NCI-H128 (cell line): Measurements from ENCODE around the gene PFKFB3.
"Not testable (repeated sequence)": the region's sequence is repeated elsewhere in the genome, so short reads cannot be mapped to it uniquely, and the experiment has no call there.

ENCODE experiments used
- DNase-seq: peaks from one replicate; lab custom pipeline; 2025; ENCODE audit not compliant: unreplicated experiment; lab: John Stamatoyannopoulos, UW

Gene PFKFB3

DNA sequence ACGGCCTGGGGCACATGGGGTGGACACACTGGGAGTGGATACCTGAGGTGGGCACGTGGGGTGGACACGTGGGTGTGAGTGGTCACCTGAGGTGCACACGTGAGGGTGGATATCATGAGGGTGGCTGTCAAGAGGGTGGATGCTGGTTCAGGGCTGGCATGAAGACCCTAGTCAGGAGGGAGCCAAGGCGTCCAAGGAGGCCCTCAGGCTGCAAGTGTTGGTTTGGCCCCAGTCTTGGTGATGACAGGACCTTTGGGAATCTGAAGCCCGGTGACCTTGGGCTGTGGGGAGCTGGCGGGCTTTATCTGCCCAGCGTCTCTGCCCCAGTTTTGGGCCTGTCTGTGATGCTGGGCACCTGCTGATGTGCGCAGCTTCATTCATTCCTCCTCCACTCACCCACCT is 24.9 kb upstream of the PFKFB3 start:
- no peak for DNase-seq

DNA sequence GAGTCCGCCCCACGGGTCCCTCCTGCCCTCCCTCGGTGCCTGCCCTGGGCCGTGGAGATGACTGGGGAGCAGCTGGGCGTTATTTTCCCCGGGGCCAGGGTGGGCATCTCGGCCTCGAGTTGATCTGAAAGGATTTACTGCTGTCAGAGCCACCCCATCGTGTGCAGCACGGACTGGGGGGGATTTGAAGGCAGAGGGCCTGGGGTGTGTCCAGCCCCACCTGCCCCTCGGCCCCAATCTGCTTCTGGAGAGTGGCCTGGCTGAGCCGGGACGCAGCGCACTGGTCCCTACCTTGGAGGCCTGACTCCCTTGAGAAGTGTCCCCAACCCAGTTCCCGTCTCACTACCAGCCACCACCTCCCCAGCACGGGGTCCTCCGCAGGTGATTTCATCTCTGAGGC is 24.2 kb upstream of the PFKFB3 start:
- DNase-seq, result no peak

DNA sequence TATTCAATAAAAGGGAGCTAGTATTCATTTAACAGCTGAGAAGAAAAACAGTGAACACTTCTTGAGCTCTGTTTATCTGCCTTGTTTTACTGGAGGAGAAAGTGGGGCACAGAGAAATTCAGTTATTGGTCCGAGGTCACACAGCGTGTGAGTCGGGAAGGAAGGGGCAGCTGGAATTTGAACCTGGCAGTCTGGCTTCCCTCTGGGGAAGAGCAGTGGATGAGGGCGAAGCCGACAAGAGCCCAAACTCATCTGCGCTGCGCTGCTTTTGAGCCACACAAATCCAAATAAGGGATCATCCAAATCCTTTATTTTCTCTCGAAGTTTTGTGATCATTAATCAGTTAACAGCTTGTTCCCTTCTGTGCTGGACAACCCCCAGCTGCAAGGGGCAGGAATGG is 23.7 kb upstream of the PFKFB3 start:
- no peak for DNase-seq

DNA sequence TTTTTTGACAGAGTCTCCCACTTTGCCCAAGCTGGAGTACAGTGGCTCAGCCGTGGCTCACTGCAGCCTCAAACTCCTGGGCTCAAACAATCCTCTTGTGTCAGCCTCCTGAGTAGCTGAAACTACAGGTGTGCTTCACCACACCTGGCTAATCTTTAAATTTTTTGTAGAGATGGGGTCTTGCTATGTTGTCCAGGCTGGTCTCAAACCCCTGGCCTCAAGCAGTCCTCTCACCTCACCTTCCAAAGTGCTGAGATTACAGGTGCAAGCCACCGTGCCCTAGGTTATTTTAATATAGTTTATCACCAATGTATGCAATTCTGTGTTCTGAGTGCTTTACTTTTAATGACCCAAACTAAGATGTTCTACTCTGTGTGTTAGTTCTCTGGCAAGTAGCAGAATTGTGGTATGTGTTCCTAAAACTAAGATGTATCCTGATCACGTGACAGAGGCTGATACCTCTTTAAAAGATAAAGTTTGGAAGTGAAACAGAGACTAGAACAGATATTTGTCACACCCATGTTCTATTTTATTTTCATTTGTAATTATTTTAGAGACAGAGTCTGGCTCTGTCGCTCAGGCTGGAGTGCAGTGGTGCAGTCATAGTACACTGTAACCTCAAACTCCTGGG is 22.1 kb upstream of the PFKFB3 start:
- no peak for DNase-seq

DNA sequence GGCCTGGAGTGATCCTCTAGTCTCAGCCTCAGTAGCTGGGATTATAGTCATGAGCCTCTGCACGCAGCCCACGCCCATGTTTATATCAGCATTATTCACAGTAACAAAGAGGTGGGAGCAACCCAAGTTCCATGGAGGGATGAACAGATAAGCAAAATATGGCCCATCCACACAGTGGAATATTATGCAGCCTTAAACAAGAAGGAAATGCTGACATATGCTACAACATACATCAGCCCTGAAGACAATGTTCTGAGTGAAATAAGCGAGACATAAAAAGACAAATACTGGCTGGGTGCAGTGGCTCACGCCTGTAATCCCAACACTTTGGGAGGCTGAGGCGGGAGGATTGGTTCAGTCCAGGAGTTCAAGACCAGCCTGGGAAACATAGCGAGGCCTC is 21.5 kb upstream of the PFKFB3 start:
- no peak for DNase-seq

DNA sequence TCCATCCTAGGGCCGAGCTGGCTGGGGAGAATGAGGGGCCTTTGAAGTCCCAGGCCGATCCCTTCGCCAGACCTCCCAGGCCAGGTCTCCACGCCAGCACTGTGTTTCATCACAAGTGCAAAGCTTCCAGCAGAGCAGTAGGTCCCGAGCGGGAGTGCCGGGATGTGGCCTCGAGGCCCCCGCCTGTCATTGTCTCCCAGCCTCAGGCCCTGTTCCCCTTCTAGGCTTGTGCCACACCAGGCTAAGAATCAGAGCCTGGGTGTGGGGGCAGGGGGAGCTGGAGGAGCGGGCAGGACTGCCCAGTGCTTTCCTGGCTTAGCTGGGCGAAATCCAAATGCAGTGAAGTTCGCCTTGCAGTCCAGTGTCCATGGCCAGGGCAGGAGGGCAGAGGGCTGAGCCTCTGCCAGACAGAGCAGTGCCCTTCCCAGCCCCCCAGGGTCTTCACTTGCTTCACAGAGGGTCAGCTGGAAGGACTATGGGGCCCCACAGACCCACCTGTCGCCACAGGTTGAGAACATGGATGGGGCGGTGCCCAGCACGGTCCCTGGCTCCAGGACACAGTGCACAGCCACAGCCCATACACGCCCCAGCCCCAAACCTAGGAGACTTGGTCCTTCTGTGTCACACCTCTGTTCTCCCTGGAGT is 20.2 kb upstream of the PFKFB3 start:
- no peak for DNase-seq

DNA sequence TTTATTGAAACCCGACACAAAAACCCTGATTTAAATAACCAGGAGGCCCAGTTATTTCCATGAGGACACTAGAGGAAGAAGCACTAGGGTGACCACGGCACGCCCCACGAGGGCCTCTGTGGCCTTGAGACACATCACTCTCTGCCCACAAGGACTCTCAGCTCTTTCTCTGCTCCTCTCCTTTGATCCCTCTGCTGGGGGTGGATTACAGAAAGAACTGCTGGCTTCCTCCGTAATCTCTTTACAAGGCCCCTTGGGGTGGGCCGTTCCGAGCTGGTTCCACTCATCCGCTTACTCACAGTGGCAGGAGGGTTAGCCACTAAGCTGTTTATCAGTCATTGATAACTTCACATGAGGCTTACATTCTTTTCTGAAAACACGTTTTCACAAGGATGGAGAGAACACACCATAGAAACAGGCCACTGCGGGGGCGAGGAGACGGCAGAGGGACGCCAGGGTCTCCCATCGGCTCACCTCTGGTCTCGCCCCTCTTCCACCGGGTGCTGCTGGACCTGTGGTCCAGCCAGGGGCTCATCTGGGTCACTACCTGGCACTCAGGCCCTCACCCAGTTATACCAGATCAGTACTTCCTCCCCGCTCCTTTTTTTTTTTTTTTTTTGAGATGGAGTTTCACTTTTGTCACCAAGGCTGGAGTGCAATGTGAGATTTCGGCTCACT is 17.6 kb upstream of the PFKFB3 start:
- DNase-seq, result no peak

DNA sequence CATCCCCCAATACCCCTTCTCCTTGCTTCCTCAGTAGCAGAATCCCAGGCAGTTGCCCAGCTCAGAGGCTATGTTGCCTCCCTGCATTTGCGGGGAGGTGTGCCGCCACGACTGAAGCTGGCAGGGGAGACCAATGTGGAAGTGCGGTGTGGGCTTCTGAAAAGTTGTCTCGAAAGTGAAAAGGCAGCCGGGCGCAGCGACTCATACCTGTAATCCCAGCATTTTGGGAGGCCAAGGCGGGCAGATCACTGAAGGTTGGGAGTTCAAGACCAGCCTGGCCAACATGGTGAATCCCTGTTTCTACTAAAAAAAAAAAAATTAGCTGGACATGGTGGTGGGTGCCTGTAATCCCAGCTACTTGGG is 15.9 kb upstream of the PFKFB3 start:
- DNase-seq, result no peak

DNA sequence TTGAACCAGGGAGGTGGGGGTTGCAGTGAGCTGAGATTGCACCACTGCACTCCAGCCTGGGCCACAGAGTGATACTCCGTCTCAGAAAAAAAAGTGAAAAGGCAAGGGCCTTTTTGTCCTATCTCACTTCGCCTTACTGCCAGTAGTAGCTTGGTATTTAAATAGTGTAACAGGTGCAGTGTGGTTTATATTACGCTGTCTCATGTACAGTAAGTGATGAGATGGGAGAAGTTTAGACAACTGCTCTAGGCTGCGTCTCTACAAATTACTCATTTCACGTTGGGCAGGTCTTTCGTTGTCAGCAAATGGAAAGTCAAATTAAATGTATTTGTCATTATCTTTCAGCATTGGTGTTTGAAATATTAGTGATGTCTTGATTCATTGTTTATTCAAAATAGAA is 15.5 kb upstream of the PFKFB3 start:
- DNase-seq, result no peak

DNA sequence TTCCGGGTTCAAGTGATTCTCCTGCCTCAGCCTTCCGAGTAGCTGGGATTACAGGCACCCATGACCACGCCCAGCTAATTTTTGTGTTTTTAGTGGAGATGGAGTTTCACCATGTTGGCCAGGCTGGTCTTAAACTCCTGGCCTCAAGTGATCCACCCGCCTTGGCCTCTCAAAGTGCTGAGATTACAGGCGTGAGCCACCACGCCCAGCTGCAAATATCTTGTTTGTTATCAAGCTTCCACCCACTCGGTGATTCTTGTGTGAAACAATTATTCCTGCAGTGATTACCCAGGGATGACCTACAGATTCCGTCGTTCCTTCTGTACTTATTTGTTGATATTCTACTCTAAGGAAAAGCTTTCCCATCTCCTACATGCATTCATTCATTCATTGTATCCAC is 12.7 kb upstream of the PFKFB3 start:
- not testable (repeated sequence) for DNase-seq

DNA sequence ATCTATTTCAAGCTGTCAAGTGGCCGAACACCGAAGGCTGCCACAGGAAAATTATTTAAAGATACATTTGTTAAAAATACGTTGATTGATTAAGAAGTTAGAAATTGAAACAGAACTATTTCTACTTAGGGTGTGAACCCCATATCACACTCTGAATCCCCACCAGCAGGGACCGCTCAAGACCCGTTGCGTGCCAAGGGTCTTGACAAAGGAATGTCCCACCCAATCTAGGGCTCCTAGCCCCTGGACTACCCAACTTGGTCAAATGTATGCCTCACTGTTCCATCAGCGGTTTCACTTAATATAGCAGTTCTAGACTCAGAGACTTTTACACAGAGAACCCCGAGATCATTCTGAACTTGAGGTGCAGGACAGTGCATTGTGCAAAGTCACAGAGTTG is 11.6 kb upstream of the PFKFB3 start:
- no peak for DNase-seq

DNA sequence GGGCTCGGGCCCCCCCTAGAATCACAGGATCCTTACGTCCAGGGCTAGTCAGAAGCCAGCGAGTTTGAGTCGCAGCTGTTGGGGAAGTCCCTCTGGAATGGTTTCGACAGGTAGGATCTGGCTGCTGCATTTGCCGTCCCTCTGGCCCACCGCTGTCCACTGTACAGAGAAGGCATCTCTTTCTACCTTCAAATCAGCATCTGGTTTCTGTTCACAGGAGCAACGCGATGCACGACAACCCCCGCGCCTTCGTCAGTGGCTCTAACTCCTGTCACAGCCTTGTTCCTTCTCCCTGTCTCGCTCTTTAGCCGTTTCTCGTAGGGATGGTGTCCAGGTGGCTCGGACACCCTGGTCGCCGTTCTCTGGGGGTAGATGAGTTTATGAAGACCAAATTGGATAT is 11.2 kb upstream of the PFKFB3 start:
- no peak for DNase-seq

DNA sequence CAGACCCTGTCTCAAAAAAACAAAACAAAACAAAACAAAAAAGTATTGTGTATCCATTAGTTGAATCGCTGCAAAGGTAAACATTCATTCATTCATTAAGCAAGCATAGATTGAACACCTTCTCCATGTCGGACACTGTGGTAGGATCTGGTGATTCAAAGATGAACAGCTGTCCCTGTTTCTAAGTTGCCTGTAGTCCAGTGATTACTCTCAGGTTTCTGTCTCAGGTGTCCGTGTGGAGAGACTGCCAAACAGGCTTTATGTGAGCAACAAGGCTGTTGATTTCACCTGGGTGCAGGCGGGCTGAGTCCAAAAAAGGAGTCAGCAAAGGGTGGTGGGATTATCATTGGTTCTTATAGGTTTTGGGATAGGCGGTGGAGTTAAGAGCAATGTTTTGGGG is 9.4 kb upstream of the PFKFB3 start:
- DNase-seq, result not testable (repeated sequence)

DNA sequence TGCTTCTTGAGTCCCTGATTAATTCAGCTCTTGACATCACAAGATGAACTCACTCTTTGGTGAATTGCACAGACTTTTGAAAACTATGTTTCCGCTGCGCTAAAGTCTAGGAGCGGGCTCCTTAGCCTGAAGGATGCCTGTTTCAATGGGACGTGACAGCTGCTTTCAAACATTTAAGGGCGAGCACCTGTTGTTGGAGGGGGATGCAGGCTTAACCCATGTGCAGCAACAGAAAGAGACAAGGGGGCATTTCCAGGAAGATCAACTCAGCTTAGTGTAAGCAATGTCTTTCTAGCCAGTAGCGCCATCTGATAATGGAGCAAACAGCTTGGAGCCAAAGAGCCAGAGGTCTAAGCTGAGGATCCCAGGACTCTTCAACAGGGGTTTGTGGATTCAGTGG is 8.4 kb upstream of the PFKFB3 start:
- DNase-seq, result no peak

DNA sequence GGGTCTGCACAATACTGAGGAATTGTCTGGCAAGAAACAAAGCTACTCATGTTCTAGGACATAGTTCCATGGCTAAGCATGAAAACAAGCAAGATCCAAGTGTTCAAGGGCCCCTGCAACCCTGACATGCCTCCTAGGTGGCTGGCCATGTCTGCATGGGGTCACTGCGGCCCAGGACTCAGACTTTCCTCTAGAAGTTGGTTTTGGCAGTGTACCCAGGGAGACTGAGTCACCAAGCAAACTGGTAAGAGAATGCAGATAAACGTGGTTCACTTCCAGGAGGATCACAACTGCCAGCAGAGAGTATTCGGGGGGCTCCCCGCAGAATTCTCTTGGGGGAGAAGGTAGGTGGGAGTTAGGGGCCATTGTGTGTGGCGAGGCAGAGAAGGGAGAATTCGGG is 7.4 kb upstream of the PFKFB3 start:
- no peak for DNase-seq

DNA sequence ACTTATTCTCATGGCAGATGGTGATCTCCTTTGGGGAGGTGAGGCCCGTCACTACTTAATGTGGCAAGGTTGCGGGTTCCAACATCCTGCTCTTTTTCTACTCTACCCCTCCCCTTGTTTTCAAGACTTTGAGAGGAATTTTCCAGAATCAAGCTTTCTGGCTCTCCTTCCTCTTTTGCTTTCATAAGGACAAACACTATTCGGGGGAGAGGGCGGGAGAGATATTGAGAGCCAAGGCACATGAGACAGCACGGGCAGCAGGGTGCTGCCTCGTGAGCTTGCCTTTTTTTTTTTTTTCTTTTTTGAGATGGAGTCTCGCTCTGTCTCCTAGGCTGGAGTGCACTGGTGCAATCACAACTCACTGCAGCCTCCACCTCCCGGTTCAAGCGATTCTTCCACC is 6.9 kb upstream of the PFKFB3 start:
- DNase-seq, result no peak

DNA sequence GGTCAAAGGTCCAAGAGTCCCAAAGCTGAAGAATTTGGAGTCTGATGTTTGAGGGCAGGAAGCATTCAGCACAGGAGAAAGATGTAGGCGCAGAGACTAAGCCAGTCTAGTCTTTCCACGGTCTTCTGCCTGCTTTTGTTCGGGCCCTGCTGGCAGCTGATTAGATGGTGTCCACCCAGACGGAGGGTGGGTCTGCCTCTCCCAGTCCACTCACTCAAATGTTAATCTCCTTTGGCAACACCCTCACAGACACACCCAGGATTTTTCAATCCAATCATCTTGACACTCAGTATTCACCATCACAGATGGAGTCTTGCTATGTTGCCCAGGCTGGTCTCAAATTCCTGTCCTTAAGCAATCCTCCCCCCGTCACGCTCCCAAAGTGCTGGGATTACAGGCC is 6.2 kb upstream of the PFKFB3 start:
- DNase-seq, result not testable (repeated sequence)

DNA sequence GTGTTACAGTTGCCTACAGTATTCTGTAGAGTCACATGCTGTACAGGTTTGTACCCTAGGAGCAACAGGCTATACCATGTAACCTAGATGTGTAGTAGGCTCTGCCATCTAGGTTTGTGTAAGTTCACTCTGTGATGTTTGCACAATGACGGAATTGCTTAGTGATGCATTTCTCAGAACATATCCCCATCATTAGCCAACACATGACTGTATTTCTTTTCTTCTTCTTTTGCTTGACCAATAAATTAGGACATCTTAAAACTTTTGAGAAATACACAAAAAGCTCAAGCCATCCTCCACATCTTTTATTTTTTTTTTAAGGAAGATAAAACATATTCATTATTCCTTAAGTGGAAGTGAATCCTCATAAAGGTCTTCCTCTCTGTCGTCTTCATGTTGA is 5.4 kb upstream of the PFKFB3 start:
- DNase-seq, result no peak

DNA sequence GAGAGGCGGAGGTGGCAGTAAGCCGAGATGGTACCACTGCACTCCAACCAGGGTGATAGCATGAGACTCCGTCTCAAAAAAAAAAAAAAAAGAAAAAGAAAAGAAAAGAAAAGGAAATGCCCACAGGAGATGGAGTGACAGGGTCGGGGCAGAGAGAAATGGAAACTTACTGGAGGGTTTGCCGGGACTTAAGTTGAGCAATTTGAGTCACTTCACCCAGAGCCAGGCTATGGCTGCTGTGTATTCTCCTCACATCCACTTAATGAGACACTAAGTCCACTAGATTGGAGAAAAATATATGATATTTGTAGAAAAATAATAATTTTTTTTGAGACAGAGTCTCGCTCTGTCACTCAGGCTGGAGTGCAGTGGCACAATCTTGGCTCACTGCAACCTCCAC is 4.6 kb upstream of the PFKFB3 start:
- DNase-seq, result no peak

DNA sequence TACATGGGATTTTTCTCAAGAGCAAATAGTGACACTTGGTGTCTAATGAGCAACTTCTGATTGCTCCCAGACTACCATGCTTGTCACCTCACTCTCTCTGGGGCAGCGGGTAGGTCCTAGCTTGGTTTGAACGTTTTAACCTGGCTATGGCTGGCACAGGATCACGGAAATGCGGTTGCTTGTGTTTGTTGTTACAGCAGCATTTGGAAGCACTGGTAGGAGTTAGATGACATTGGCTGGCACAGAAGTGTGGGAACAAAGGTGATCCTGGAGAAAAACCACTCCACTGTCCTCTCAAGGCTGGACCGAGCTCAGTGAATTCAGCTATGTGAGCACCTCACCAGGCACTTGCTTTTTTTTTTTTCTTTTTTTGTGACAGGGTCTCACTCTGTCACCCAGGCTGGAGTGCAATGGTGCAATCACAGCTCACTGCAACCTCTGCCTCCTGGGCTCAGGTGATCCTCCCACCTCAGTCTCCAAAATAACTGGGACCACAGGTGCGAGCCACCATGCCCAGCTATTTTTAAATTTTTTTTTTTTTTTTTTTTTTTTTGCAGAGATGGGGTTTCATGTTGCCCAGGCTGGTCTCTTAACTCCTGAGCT is 3.5 kb upstream of the PFKFB3 start:
- DNase-seq, result no peak

DNA sequence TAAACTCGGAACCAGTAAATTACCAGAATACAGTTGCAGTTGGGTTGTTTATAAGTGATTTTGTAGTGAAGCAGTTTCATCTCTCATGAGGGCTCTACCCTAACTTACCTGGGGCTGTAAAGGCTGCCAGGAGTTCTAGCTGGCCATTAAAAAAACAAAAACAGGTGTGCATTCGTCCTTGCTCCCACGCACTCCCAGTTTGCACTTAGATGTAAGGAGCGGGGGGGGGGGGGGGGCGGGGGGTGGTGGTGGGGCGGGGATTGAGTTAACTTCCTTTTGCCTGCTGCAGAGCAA is 2.3 kb upstream of the PFKFB3 start:
- DNase-seq, result no peak

DNA sequence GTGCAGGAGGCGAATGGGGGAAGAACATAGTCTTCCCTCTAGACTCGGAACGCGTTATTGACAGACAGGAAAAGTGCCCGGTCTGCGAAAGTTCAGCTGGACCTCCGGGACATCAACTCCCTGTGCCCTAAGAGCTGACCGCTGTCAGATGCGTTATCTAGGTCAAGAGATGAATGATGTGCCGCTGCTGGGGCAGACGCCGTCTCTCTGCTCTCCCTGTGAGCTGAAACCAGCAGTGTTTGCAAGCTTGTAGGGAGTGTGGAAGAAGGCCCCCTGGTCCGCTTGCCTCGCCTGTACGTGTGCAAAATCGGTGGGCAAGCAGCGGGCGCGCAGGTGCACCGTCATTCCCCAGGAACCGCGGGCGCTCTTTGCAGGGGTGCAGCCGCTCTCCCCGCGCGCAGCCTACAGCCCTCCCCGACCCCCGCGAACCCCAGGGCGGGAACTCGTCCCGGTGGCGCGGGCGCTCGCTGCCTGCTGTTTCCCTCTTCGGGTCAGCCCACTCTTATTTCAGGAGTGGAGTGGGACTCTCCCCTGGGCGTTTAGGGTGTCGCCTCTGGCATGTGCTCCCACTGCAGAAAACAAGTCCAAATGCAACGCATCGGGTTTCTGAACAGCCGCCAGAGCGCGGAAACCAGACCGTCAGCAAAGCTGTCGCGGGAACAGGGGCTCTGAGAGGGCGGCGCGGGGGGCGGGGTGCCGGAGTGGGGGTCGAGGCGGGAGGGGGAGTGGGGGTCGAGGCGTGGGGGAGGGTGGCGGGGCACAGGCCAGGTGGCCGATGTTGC is 1.8 kb upstream of the PFKFB3 start:
- DNase-seq, result peak; percentile 44
